H9 (cell line): Measurements from ENCODE around the gene SRGN. TPM values are rescaled to one million over a fixed set of nuclear protein-coding genes. Genes with fewer than 3 reads are reported as not detected.

Experiments
- DNase-seq: peaks from one replicate; pipeline ENCODE4 v3.0.0-alpha.2; 2017
- H2AFZ ChIP-seq: one replicate; pipeline ENCODE4 v1.6.1; 2013; ENCODE audit warnings: mild to moderate bottlenecking, low read length, control low read depth, moderate library complexity
- H2AK5ac ChIP-seq: 2 replicates; pipeline ENCODE4 v1.6.1; 2013; ENCODE audit warnings: low read length, control low read depth, mixed read lengths; ENCODE audit not compliant: insufficient read length
- H2BK120ac ChIP-seq: one replicate; pipeline ENCODE4 v1.6.1; 2013; ENCODE audit warnings: low read depth, mild to moderate bottlenecking, low read length, control low read depth, inconsistent platforms; ENCODE audit not compliant: poor library complexity, severe bottlenecking
- H2BK12ac ChIP-seq: 2 replicates; pipeline ENCODE4 v1.6.1; 2013; ENCODE audit warnings: low read length, control low read depth, mixed read lengths, low read depth; ENCODE audit not compliant: insufficient read length
- H2BK15ac ChIP-seq: 2 replicates; pipeline ENCODE4 v1.6.1; 2013; ENCODE audit warnings: low read depth, low read length, control low read depth
- H2BK20ac ChIP-seq: one replicate; pipeline ENCODE4 v1.6.1; 2013; ENCODE audit warnings: low read depth, mild to moderate bottlenecking, low read length, control low read depth, inconsistent platforms; ENCODE audit not compliant: poor library complexity, severe bottlenecking
- H2BK5ac ChIP-seq: 2 replicates; pipeline ENCODE4 v1.6.1; 2013; ENCODE audit warnings: low read length, control low read depth, mixed read lengths; ENCODE audit not compliant: insufficient read length
- H3K14ac ChIP-seq: 2 replicates; pipeline ENCODE4 v1.6.1; 2013; ENCODE audit warnings: low read length, control low read depth; ENCODE audit not compliant: insufficient read depth
- H3K18ac ChIP-seq: 2 replicates; pipeline ENCODE4 v1.6.1; 2013; ENCODE audit warnings: low read depth, mild to moderate bottlenecking, mixed read lengths, low read length, control low read depth; ENCODE audit not compliant: insufficient read length
- H3K23ac ChIP-seq: 2 replicates; pipeline ENCODE4 v1.6.1; 2013; ENCODE audit warnings: low read length, control low read depth, mixed read lengths, low read depth; ENCODE audit not compliant: insufficient read length
- H3K23me2 ChIP-seq: 2 replicates; pipeline ENCODE4 v1.6.1; 2013; ENCODE audit warnings: low read depth, mild to moderate bottlenecking, mixed read lengths, low read length, control low read depth; ENCODE audit not compliant: insufficient read length, poor library complexity, severe bottlenecking
- H3K27ac ChIP-seq: 2 replicates; pipeline ENCODE4 v1.5.1; 2013; ENCODE audit warnings: low read length, control low read depth, mixed read lengths, low read depth; ENCODE audit not compliant: insufficient read length
- H3K27me3 ChIP-seq: 2 replicates; pipeline ENCODE4 v1.6.1; 2013; ENCODE audit warnings: low read length, control low read depth, inconsistent platforms; ENCODE audit not compliant: insufficient read depth
- H3K4ac ChIP-seq: 2 replicates; pipeline ENCODE4 v1.6.1; 2013; ENCODE audit warnings: low read depth, mild to moderate bottlenecking, control low read depth, inconsistent platforms, low read length, moderate library complexity
- H3K4me1 ChIP-seq: 2 replicates; pipeline ENCODE4 v1.6.1; 2013; ENCODE audit warnings: low read length, control low read depth, inconsistent platforms; ENCODE audit not compliant: insufficient read depth
- H3K4me2 ChIP-seq: 2 replicates; pipeline ENCODE4 v1.6.1; 2013; ENCODE audit warnings: low read length, control low read depth, mixed read lengths; ENCODE audit not compliant: insufficient read length, insufficient read depth
- H3K56ac ChIP-seq: 2 replicates; pipeline ENCODE4 v1.6.1; 2013; ENCODE audit warnings: low read depth, mild to moderate bottlenecking, mixed read lengths, low read length, control low read depth; ENCODE audit not compliant: insufficient read length
- H3K79me1 ChIP-seq: 2 replicates; pipeline ENCODE4 v1.6.1; 2013; ENCODE audit warnings: low read depth, mild to moderate bottlenecking, moderate library complexity, low read length, control low read depth, inconsistent platforms; ENCODE audit not compliant: insufficient read depth, poor library complexity, severe bottlenecking
- H3K79me2 ChIP-seq: 2 replicates; pipeline ENCODE4 v1.6.1; 2013; ENCODE audit warnings: low read length, control low read depth, inconsistent platforms; ENCODE audit not compliant: insufficient read depth
- H3K9ac ChIP-seq: 2 replicates; pipeline ENCODE4 v1.6.1; 2013; ENCODE audit warnings: low read length, control low read depth, mixed read lengths; ENCODE audit not compliant: insufficient read length; ENCODE audit errors: extremely low read depth
- H3K9me3 ChIP-seq: one replicate; pipeline ENCODE4 v1.6.1; 2013; ENCODE audit warnings: low read depth, low read length, inconsistent platforms; ENCODE audit not compliant: control insufficient read depth
- H3T11ph ChIP-seq: one replicate; pipeline ENCODE4 v1.6.1; 2013; ENCODE audit warnings: mild to moderate bottlenecking, low read length, control low read depth, inconsistent platforms
- H4K20me1 ChIP-seq: one replicate; pipeline ENCODE4 v1.6.1; 2013; ENCODE audit not compliant: control insufficient read depth, insufficient read length, insufficient read depth
- H4K5ac ChIP-seq: 2 replicates; pipeline ENCODE4 v1.6.1; 2013; ENCODE audit warnings: low read depth, mild to moderate bottlenecking, mixed read lengths, low read length, control low read depth; ENCODE audit not compliant: insufficient read length
- H4K8ac ChIP-seq: replicated peaks from 2 replicates; pipeline ENCODE4 v1.6.1; 2013; ENCODE audit warnings: low read length, control low read depth, mixed read lengths, low read depth; ENCODE audit not compliant: insufficient read length
- H4K91ac ChIP-seq: 2 replicates; pipeline ENCODE4 v1.6.1; 2013; ENCODE audit warnings: low read depth, mild to moderate bottlenecking, moderate library complexity, mixed read lengths, low read length, control low read depth; ENCODE audit not compliant: insufficient read length
- H3K27ac Mint-ChIP-seq, 3 experiments: 2 replicates in 2 of 3; 3 replicates in 1 of 3; pipeline ENCODE4 v1.8.0; 2020 to 2021; ENCODE audit warnings: mixed read lengths in 3 of 3, mild to moderate bottlenecking in 1 of 3, moderate library complexity in 1 of 3
- H3K27me3 Mint-ChIP-seq: 2 replicates; pipeline ENCODE4 v1.8.0; 2021; ENCODE audit warnings: low read depth, mild to moderate bottlenecking, moderate library complexity, mixed read lengths
- H3K36me3 Mint-ChIP-seq, 3 experiments: 2 replicates in 2 of 3; 3 replicates in 1 of 3; pipeline ENCODE4 v1.8.0; 2020 to 2021; ENCODE audit warnings: low read depth in 3 of 3, mixed read lengths in 3 of 3; ENCODE audit not compliant: insufficient read depth in 1 of 3
- H3K4me1 Mint-ChIP-seq, 2 experiments: 2 replicates each; pipeline ENCODE4 v1.8.0; 2020; ENCODE audit warnings: mixed read lengths in 2 of 2
- H3K4me3 Mint-ChIP-seq, 2 experiments: 2 replicates in 1 of 2; 3 replicates in 1 of 2; pipeline ENCODE4 v1.8.0; 2020 to 2021; ENCODE audit warnings: mild to moderate bottlenecking in 2 of 2, mixed read lengths in 2 of 2, moderate library complexity in 1 of 2
- H3K9me3 Mint-ChIP-seq, 2 experiments: 2 replicates in 1 of 2; 3 replicates in 1 of 2; pipeline ENCODE4 v1.8.0; 2020; ENCODE audit warnings: mild to moderate bottlenecking in 2 of 2, mixed read lengths in 2 of 2, moderate library complexity in 1 of 2
- WGBS: extraction: QIAGEN DNeasy Blood & Tissue Kit; methylation state at CpG from one replicate; pipeline ENCODE4 v1.1.7; 2013; ENCODE audit warnings: missing lambda C conversion rate, low lambda C conversion rate, mixed read lengths; ENCODE audit not compliant: insufficient read length; ENCODE audit errors: extremely low coverage; 5-methylcytosine and 5-hydroxymethylcytosine counted together
- total RNA-seq: library from RNA; stranded (reverse); gene quantifications from 2 replicates; pipeline ENCODE4 v1.2.1, GENCODE V29; 2021
- TF ChIP-seq, protein P1 (sequence below): fragments of 200-600 bp; sonication (generic); conservative IDR thresholded peaks from 3 replicates; pipeline ENCODE4 v1.8.0; 2021; ENCODE audit warnings: antibody characterized with exemption, mild to moderate bottlenecking

The SRGN gene
- total RNA-seq, 1 experiment from 2014 or later, result not detected

DNA sequence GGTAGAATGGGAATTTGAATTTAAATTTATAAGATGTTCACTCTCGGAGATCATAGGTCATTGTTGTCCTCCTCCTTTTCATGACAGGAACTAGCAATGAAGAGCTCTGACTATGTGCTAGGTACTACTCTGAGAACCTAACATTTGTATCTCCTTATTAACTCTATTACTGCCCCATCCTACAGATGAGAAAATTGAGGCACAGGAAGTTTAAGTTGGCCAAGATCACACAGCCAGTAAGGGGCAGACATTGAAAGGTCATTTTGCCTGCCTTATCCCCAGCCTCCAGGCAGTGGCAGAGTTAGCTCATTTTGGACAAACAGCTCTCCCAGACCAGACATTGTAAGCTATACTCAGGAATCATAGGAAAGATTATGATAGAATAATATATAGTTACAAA lies 6.0 kb downstream of the SRGN start:
- no peak overlapping the region for H3K56ac ChIP-seq
- no peaks in the 10 kb centered on the region for H3K4me1 ChIP-seq
- no peak overlapping the region for H2BK15ac ChIP-seq
- H3K9me3 ChIP-seq, result no peaks in the 10 kb centered on the region
- no peak overlapping the region for H3T11ph ChIP-seq
- no peak overlapping the region for H3K18ac ChIP-seq
- no peaks in the 10 kb centered on the region for H4K20me1 ChIP-seq
- no peak overlapping the region for H3K9ac ChIP-seq
- TF ChIP-seq, protein P1, sequence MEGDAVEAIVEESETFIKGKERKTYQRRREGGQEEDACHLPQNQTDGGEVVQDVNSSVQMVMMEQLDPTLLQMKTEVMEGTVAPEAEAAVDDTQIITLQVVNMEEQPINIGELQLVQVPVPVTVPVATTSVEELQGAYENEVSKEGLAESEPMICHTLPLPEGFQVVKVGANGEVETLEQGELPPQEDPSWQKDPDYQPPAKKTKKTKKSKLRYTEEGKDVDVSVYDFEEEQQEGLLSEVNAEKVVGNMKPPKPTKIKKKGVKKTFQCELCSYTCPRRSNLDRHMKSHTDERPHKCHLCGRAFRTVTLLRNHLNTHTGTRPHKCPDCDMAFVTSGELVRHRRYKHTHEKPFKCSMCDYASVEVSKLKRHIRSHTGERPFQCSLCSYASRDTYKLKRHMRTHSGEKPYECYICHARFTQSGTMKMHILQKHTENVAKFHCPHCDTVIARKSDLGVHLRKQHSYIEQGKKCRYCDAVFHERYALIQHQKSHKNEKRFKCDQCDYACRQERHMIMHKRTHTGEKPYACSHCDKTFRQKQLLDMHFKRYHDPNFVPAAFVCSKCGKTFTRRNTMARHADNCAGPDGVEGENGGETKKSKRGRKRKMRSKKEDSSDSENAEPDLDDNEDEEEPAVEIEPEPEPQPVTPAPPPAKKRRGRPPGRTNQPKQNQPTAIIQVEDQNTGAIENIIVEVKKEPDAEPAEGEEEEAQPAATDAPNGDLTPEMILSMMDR, result no peak; the same call in 2 of the 3 replicates
- H3K23me2 ChIP-seq, result no peaks in the 10 kb centered on the region
- H3K4me1 Mint-ChIP-seq, result no peaks in the 10 kb centered on the region
- H3K36me3 Mint-ChIP-seq, result no peaks in the 10 kb centered on the region
- WGBS, result no CpG with 5 or more reads among the region's 1 CpG
- H3K79me1 ChIP-seq, result no peaks in the 10 kb centered on the region
- H3K4me3 Mint-ChIP-seq, result no peak overlapping the region
- no peak overlapping the region for H3K4ac ChIP-seq
- H3K4me2 ChIP-seq, result no peak overlapping the region
- H3K27ac Mint-ChIP-seq, result no peak overlapping the region
- no peak overlapping the region for H3K23ac ChIP-seq
- no peak overlapping the region for H2BK120ac ChIP-seq
- H3K27me3 ChIP-seq, result no peaks in the 10 kb centered on the region
- no peak overlapping the region for H4K5ac ChIP-seq
- no peak overlapping the region for H4K91ac ChIP-seq
- no peaks in the 10 kb centered on the region for H3K79me2 ChIP-seq
- no peak overlapping the region for H2AFZ ChIP-seq
- H4K8ac ChIP-seq, result no peak overlapping the region
- DNase-seq, result no peak
- H2BK5ac ChIP-seq, result no peak overlapping the region
- no peak overlapping the region for H2AK5ac ChIP-seq
- no peaks in the 10 kb centered on the region; the same call in 1 of the 2 replicates for H3K27me3 Mint-ChIP-seq
- no peak overlapping the region for H2BK12ac ChIP-seq
- no peaks in the 10 kb centered on the region for H3K9me3 Mint-ChIP-seq
- H2BK20ac ChIP-seq, result no peak overlapping the region
- H3K27ac ChIP-seq, result no peak overlapping the region
- no peak overlapping the region for H3K14ac ChIP-seq
